ENCODE measurements around the gene ARL6IP5. TPM values are rescaled to one million over a fixed set of nuclear protein-coding genes. Genes with fewer than 3 reads are reported as not detected.

Gene ARL6IP5, protein sequence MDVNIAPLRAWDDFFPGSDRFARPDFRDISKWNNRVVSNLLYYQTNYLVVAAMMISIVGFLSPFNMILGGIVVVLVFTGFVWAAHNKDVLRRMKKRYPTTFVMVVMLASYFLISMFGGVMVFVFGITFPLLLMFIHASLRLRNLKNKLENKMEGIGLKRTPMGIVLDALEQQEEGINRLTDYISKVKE
- total RNA-seq (100 to 1,000 TPM in 3 of 4 donors, 10 to 100 TPM in 1; 82.1 to 181 (median 144) TPM), polyA plus RNA-seq (100 to 1,000 TPM in 1 of 3 donors, 10 to 100 TPM in 2; 36.6 to 110 (median 50.2) TPM)

DNA sequence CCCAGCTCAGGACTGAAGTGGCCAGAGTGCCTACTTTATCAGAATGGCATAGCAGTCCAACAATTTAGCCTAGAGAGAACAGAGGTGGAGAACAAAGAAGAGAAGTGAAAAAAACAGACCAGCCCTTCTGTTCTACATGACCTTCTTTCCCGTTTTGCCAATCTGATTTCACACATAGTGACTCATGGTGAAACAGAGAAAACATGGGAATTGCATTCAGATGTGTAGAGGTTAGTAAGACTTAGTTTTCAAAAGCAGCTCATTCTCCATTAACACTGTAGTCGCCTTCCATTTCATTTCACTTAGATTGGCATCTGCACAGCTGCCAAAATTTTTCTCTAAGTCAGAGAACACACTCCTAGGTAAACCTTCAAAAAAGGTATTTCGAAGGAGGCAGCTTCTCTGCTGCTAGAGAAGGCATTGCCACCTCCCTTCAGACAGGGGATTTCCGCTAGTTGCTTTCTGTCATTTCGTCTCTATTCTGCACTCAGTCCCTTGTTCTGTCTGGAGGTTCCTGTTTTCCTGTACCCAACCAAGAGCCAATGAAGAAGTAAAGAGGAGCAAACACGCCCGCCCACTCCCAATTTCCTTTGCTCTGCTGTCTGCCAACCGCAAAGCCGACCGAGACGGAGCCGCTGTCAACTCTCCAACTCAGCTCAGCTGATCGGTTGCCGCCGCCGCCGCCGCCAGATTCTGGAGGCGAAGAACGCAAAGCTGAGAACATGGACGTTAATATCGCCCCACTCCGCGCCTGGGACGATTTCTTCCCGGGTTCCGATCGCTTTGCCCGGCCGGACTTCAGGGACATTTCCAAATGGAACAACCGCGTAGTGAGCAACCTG lies at the start of gene ARL6IP5:
Gene ARL6IP5, plus strand, starts transcription at position 612 of the 842 bp plus-strand sequence. Its CDS starts 111 bp downstream, at position 723.
- intact Hi-C loops (cut with DNase I) = no loop called here
- TF ChIP-seq POLR2AphosphoS5 (IDR thresholded peaks at IDR 0.05) (peak; percentile 69 to 92 (median 86)), POLR2A (IDR thresholded peaks at IDR 0.05) (peak; percentile 58 to 78), EP300 (IDR thresholded peaks at IDR 0.05) (no peak)
- TF ChIP-seq, protein P1, sequence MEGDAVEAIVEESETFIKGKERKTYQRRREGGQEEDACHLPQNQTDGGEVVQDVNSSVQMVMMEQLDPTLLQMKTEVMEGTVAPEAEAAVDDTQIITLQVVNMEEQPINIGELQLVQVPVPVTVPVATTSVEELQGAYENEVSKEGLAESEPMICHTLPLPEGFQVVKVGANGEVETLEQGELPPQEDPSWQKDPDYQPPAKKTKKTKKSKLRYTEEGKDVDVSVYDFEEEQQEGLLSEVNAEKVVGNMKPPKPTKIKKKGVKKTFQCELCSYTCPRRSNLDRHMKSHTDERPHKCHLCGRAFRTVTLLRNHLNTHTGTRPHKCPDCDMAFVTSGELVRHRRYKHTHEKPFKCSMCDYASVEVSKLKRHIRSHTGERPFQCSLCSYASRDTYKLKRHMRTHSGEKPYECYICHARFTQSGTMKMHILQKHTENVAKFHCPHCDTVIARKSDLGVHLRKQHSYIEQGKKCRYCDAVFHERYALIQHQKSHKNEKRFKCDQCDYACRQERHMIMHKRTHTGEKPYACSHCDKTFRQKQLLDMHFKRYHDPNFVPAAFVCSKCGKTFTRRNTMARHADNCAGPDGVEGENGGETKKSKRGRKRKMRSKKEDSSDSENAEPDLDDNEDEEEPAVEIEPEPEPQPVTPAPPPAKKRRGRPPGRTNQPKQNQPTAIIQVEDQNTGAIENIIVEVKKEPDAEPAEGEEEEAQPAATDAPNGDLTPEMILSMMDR (IDR thresholded peaks at IDR 0.05) = no peak

DNA sequence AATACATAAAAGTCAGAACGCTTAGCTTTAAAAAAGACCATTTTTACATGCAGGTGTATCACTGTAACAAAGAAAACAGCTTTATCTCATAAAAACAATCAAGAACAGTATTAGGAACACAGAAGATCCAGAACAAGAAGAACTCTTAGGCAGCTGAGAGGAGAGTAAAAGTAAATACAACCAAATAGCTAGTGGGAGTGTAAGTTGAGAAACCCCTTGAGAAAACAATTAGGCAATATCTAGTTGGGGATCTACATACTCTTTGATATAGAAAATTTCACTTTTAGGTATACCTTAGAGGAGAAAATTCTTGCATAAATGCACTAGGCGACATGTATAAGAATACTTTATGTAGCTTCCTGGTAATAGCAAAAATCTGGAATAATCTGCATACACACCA lies 40.1 kb upstream of the ARL6IP5 start:
- H3K36me3 ChIP-seq = peaks cover 0 to 86% (median 35%) of the 10 kb centered on the region in 4 donors
- TF ChIP-seq POLR2A (IDR thresholded peaks at IDR 0.05) = no peak
- TF ChIP-seq, protein P1 (IDR thresholded peaks at IDR 0.05) = no peak
- no peak for TF ChIP-seq EP300 (IDR thresholded peaks at IDR 0.05)
- no peak for TF ChIP-seq POLR2AphosphoS5 (IDR thresholded peaks at IDR 0.05)
- H3K27ac ChIP-seq = no peak overlapping the region
- intact Hi-C loops (cut with DNase I) = no loop called here
- peaks cover 0 to 31% (median 23%) of the 10 kb centered on the region in 4 donors for H3K4me1 ChIP-seq
- DNase-seq = no peak
- no peak overlapping the region for H3K4me3 ChIP-seq
- WGBS, 2 donors = 95% methylated on average over 2 of the region's 2 CpGs
- no peaks in the 10 kb centered on the region for H3K9me3 ChIP-seq
- no peaks in the 10 kb centered on the region for H3K27me3 ChIP-seq

More for the DNA sequence above, at the start of gene ARL6IP5:
- WGBS, 2 donors = 1% methylated on average over 32 of the region's 32 CpGs
- H3K36me3 ChIP-seq = no peaks in the 10 kb centered on the region
- peaks cover 2 to 73% (median 61%) of the 10 kb centered on the region in 4 donors for H3K4me1 ChIP-seq
- peak; percentile 96 for DNase-seq
- peak within 1 kb of the TSS; percentile 91 to 94 (median 94) for H3K27ac ChIP-seq
- H3K9me3 ChIP-seq = no peaks in the 10 kb centered on the region
- peak within 1 kb of the TSS; percentile 67 to 94 (median 82) for H3K4me3 ChIP-seq
- H3K27me3 ChIP-seq = no peaks in the 10 kb centered on the region

DNA sequence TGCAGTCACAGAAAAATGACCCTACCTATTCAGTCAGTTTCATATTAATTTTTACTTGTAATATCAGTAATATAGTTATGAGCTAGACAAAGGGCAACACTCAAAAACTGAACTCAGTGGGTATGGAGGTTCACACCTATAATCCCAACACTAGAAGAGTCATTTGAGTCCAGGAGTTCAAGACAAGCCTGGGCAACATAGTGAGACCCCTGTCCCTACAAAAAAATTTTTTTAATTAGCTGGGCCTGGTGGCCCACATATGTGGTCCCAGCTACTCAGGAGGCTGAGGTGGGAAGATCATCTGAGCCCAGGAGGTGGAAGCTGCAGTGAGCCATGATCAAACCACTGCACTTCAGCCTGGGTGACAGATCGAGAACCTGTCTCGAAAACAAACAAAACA lies 35.7 kb upstream of the ARL6IP5 start:
- TF ChIP-seq EP300 (IDR thresholded peaks at IDR 0.05) (no peak), POLR2AphosphoS5 (IDR thresholded peaks at IDR 0.05) (no peak), POLR2A (IDR thresholded peaks at IDR 0.05) (no peak)
- TF ChIP-seq, protein P1 (IDR thresholded peaks at IDR 0.05) = no peak
- Histone ChIP-seq H3K27ac (no peak overlapping the region), H3K4me1 (peaks cover 0 to 46% (median 37%) of the 10 kb centered on the region in 4 donors), H3K4me3 (no peak overlapping the region), H3K36me3 (peaks cover 0 to 47% (median 13%) of the 10 kb centered on the region in 4 donors), H3K27me3 (no peaks in the 10 kb centered on the region), H3K9me3 (no peaks in the 10 kb centered on the region)
- 95 to 96% methylated on average over 2 of the region's 2 CpGs for WGBS, 2 donors
- DNase-seq = no peak
- intact Hi-C loops (cut with DNase I) = no loop called here

DNA sequence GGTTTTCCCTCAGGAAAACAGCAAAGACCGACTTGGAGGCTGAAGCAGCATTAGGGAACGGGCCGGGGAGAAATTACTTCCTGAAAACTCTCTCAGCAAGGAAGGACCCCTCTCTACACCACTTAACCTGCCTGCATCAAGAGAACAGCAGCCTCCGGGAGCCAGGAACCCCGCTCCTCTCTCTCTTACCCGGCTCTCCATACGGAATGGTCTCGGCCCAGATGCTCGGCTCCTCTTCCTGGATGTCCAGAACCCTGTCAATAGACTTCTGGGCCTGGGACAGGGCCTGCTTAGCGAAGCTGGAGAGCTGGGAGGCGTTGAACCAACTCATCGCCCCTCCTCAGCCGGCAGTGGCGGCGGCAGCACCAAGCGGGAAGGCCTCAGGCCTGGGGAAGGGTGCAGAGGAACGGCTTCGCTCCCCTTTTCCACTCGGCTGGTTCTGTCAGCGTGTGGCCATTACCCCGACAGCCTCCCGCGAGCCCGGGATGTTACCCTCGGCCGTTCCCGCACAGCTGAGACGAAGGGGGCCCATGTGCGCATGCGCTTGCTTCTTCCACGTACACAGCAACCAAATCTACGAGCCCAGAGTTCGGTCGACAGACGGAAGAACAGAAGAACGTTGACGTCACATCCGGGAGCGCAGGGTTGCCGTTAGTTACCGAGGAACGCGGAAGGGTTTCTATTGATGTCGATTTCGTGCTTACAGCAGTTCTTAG lies 32.8 kb upstream of the ARL6IP5 start, which contains the start of gene TMF1:
Gene TMF1, minus strand, starts transcription at position 578 of the 716 bp plus-strand sequence. Its CDS starts 247 bp downstream, at position 331.
- TF ChIP-seq, protein P1 (IDR thresholded peaks at IDR 0.05) = no peak
- TF ChIP-seq EP300 (IDR thresholded peaks at IDR 0.05) = no peak
- TF ChIP-seq POLR2A (IDR thresholded peaks at IDR 0.05) = peak; percentile 67 to 79
- TF ChIP-seq POLR2AphosphoS5 (IDR thresholded peaks at IDR 0.05) = peak; percentile 83 to 96 (median 92)
- H3K36me3 ChIP-seq = peaks cover 4 to 50% (median 18%) of the 10 kb centered on the region in 4 donors
- WGBS, 2 donors = 0% methylated on average over 45 of the region's 45 CpGs
- H3K27ac ChIP-seq = peak within 1 kb of the TSS; percentile 93 to 97 (median 96)
- H3K9me3 ChIP-seq = no peaks in the 10 kb centered on the region
- intact Hi-C loops (cut with DNase I) = loop anchor here (2.0 kb wide), 1 partner anchor 29 kb away; the partner anchor contains the start of gene UBA3
- H3K27me3 ChIP-seq = no peaks in the 10 kb centered on the region
- peaks cover 0 to 40% (median 30%) of the 10 kb centered on the region in 4 donors for H3K4me1 ChIP-seq
- peak within 1 kb of the TSS; percentile 80 to 82 (median 80) for H3K4me3 ChIP-seq
- peak; percentile 99 for DNase-seq
